Smooth muscle cell (in vitro differentiated cells): ENCODE data around the gene RMDN3. TPM values are rescaled to one million over a fixed set of nuclear protein-coding genes. Genes with fewer than 3 reads are reported as not detected.

Source experiments
- DNase-seq: peaks from one replicate; lab custom pipeline; 2025; ENCODE audit not compliant: unreplicated experiment; lab: John Stamatoyannopoulos, UW
- H2AFZ ChIP-seq: fragments of 200-600 bp; sonication (generic); 2 replicates; pipeline ENCODE4 v1.6.0; 2016; ENCODE audit warnings: antibody characterized with exemption, low read depth, mild to moderate bottlenecking
- H3F3A ChIP-seq: fragments of 200-600 bp; sonication (generic); 2 replicates; pipeline ENCODE4 v1.6.0; 2017; ENCODE audit warnings: antibody characterized with exemption, low read depth
- H3K27ac ChIP-seq: fragments of 200-600 bp; sonication (generic); 2 replicates; pipeline ENCODE4 v1.5.1; 2016; ENCODE audit warnings: low read depth, mild to moderate bottlenecking
- H3K27me3 ChIP-seq: fragments of 200-600 bp; sonication (generic); 2 replicates; pipeline ENCODE4 v1.6.1; 2016; ENCODE audit warnings: low read depth, mild to moderate bottlenecking
- H3K36me3 ChIP-seq: fragments of 200-600 bp; sonication (generic); 2 replicates; pipeline ENCODE4 v1.5.1; 2016; ENCODE audit warnings: low read depth
- H3K4me1 ChIP-seq: fragments of 200-600 bp; sonication (generic); 2 replicates; pipeline ENCODE4 v1.5.1; 2016; ENCODE audit warnings: low read depth
- H3K4me2 ChIP-seq: fragments of 200-600 bp; sonication (generic); 2 replicates; pipeline ENCODE4 v1.6.0; 2016; ENCODE audit warnings: mild to moderate bottlenecking
- H3K4me3 ChIP-seq: fragments of 200-600 bp; sonication (generic); 2 replicates; pipeline ENCODE4 v1.5.1; 2016; ENCODE audit warnings: mild to moderate bottlenecking
- H3K79me2 ChIP-seq: fragments of 200-600 bp; sonication (generic); 2 replicates; pipeline ENCODE4 v1.6.0; 2016; ENCODE audit warnings: low read depth, mild to moderate bottlenecking
- H3K9ac ChIP-seq: fragments of 200-600 bp; sonication (generic); 2 replicates; pipeline ENCODE4 v1.6.0; 2016; ENCODE audit warnings: low read depth
- H3K9me3 ChIP-seq: fragments of 200-600 bp; sonication (generic); replicated peaks from 2 replicates; pipeline ENCODE4 v1.5.1; 2016; ENCODE audit warnings: low read depth
- H4K20me1 ChIP-seq: fragments of 200-600 bp; sonication (generic); 2 replicates; pipeline ENCODE4 v1.6.0; 2016; ENCODE audit warnings: low read depth
- CTCF ChIP-seq: fragments of 200-600 bp; sonication (generic); IDR thresholded peaks from 2 replicates; pipeline ENCODE4 v1.5.1; 2017; ENCODE audit warnings: borderline replicate concordance, mild to moderate bottlenecking, antibody characterized with exemption; ENCODE audit not compliant: insufficient read depth, poor library complexity, severe bottlenecking
- WGBS: methylation state at CpG from one replicate; pipeline ENCODE4 v1.1.7; 2016; ENCODE audit warnings: low lambda C conversion rate; 5-methylcytosine and 5-hydroxymethylcytosine counted together
- polyA plus RNA-seq: library from polyadenylated mRNA; unstranded; fragments of >200 nt; fragmentation: Nextera tagmentation; extraction: Ambion mirVana; gene quantifications from 2 replicates; pipeline ENCODE4 v1.2.1, GENCODE V29; 2016
- small RNA-seq: library from RNA; depleted of rRNA; stranded (forward); fragments of <200 nt; gene quantifications from one replicate; pipeline ENCODE3, GENCODE V24; 2014
- total RNA-seq: library from RNA; depleted of rRNA; stranded (reverse); fragments of >200 nt; gene quantifications from 2 replicates; pipeline ENCODE4 v1.2.3, GENCODE V29; 2014

The RMDN3 gene
- total and polyA plus RNA-seq, 2 experiments from 2014 or later, result 11.0 to 20.0 TPM

- Histone ChIP-seq H3K27me3 (no peaks in the 10 kb centered on the region), H3K79me2 (peaks cover 8% of the 10 kb centered on the region), H3K36me3 (no peaks in the 10 kb centered on the region), H2AFZ (no peak overlapping the region), H4K20me1 (no peaks in the 10 kb centered on the region), H3K4me1 (peaks cover 5% of the 10 kb centered on the region), H3K4me2 (no peak overlapping the region), H3K4me3 (no peak overlapping the region), H3K9me3 (no peaks in the 10 kb centered on the region), H3K9ac (no peak overlapping the region), H3K27ac (no peak overlapping the region), H3F3A (no peaks in the 10 kb centered on the region)
- WGBS, result 70% methylated on average over 9 of the region's 9 CpGs
- DNase-seq, result no peak
- TF ChIP-seq CTCF, result no peak
Observed at GRCh38 chr15:40688932-40689799, 65.9 kb downstream of the RMDN3 start.

Small RNAs within 50 kb of the gene (small RNA-seq; reads per million reads assigned to genes)
- not detected for gene SUMO2P15

Other genes with a start within 250 kb of the RMDN3 start
- gene CCDC32, start 190.2 kb downstream of the RMDN3 start, total RNA-seq, result 16.2 and 25.5 TPM in 2 replicates
- 19.3 and 20.6 TPM in 2 replicates for gene CCDC32, start 190.2 kb downstream of the RMDN3 start, polyA plus RNA-seq
- gene RPUSD2, start 186.0 kb downstream of the RMDN3 start, total RNA-seq, result 6.8 and 7.3 TPM in 2 replicates
- 13.3 and 17.6 TPM in 2 replicates for gene RPUSD2, start 186.0 kb downstream of the RMDN3 start, polyA plus RNA-seq
- gene KNL1, start 161.0 kb downstream of the RMDN3 start, total RNA-seq, result 7.2 and 10.8 TPM in 2 replicates
- gene KNL1, start 161.0 kb downstream of the RMDN3 start, polyA plus RNA-seq, result 1.5 and 3.1 TPM in 2 replicates
- 9.2 and 9.7 TPM in 2 replicates for gene RAD51, start 60.1 kb downstream of the RMDN3 start, total RNA-seq
- 10.7 and 15.2 TPM in 2 replicates for gene RAD51, start 60.1 kb downstream of the RMDN3 start, polyA plus RNA-seq
- gene GCHFR, start 8.8 kb upstream of the RMDN3 start, total RNA-seq, result 9.1 and 12.4 TPM in 2 replicates
- gene GCHFR, start 8.8 kb upstream of the RMDN3 start, polyA plus RNA-seq, result 8.9 and 19.0 TPM in 2 replicates
- gene C15orf62, start 14.7 kb upstream of the RMDN3 start, total RNA-seq, result 0.09 and 0.63 TPM in 2 replicates
- 0.35 and 0.74 TPM in 2 replicates for gene C15orf62, start 14.7 kb upstream of the RMDN3 start, polyA plus RNA-seq
- gene ZFYVE19, start 51.8 kb upstream of the RMDN3 start, total RNA-seq, result 16.5 and 18.1 TPM in 2 replicates
- 30.1 and 31.9 TPM in 2 replicates for gene ZFYVE19, start 51.8 kb upstream of the RMDN3 start, polyA plus RNA-seq
- 23.7 and 25.0 TPM in 2 replicates for gene DNAJC17, start 52.2 kb upstream of the RMDN3 start, total RNA-seq
- 33.6 and 35.3 TPM in 2 replicates for gene DNAJC17, start 52.2 kb upstream of the RMDN3 start, polyA plus RNA-seq
- not detected in 2 replicates for gene PPP1R14D, start 73.5 kb upstream of the RMDN3 start, total RNA-seq
- not detected in 2 replicates for gene PPP1R14D, start 73.5 kb upstream of the RMDN3 start, polyA plus RNA-seq
- 47.0 and 76.5 TPM in 2 replicates for gene SPINT1, start 88.8 kb upstream of the RMDN3 start, total RNA-seq
- gene SPINT1, start 88.8 kb upstream of the RMDN3 start, polyA plus RNA-seq, result 50.2 and 140 TPM in 2 replicates
- gene RHOV, start 119.0 kb upstream of the RMDN3 start, total RNA-seq, result 2.9 and 3.3 TPM in 2 replicates
- gene RHOV, start 119.0 kb upstream of the RMDN3 start, polyA plus RNA-seq, result 3.0 and 10.3 TPM in 2 replicates
- 14.2 and 15.4 TPM in 2 replicates for gene VPS18, start 139.2 kb upstream of the RMDN3 start, total RNA-seq
- gene VPS18, start 139.2 kb upstream of the RMDN3 start, polyA plus RNA-seq, result 17.2 and 24.4 TPM in 2 replicates
- 0.04 TPM in 1 of 2 replicates, not detected in the other for gene DLL4, start 174.1 kb upstream of the RMDN3 start, total RNA-seq
- 0.37 TPM in 1 of 2 replicates, not detected in the other for gene DLL4, start 174.1 kb upstream of the RMDN3 start, polyA plus RNA-seq
- 25.2 and 29.6 TPM in 2 replicates for gene CHAC1, start 198.2 kb upstream of the RMDN3 start, total RNA-seq
- 31.5 and 33.6 TPM in 2 replicates for gene CHAC1, start 198.2 kb upstream of the RMDN3 start, polyA plus RNA-seq